Tibial artery (tissue), 4 donors: ENCODE measurements around the gene ADNP.

Experiments used
- DNase-seq, 2 donors: peaks; one replicate each; pipeline ENCODE4 v3.0.0-alpha.2; 2019
- H3K27ac ChIP-seq, 2 donors: fragments of 200-600 bp; sonication (generic) in 1 of 2; 1 replicate in 1 of 2; 2 replicates in 1 of 2; pipeline ENCODE4 v1.5.1; 2018 to 2019; ENCODE audit warnings: mild to moderate bottlenecking in 1 of 2
- H3K27me3 ChIP-seq, 2 donors: fragments of 200-600 bp; sonication (generic) in 1 of 2; one replicate each; pipeline versions ENCODE4 v1.5.1 to v1.6.0; 2016 to 2019
- H3K36me3 ChIP-seq, 3 donors: fragments of 200-600 bp; sonication (generic) in 2 of 3; one replicate each; pipeline ENCODE4 v1.5.1; 2016 to 2019; ENCODE audit warnings: mild to moderate bottlenecking in 2 of 3
- H3K4me1 ChIP-seq, 4 donors: fragments of 200-600 bp; sonication (generic) in 2 of 4; 1 replicate in 3 of 4; 2 replicates in 1 of 4; pipeline ENCODE4 v1.5.1; 2016 to 2019
- H3K4me3 ChIP-seq, 2 donors: fragments of 200-600 bp; sonication (generic) in 1 of 2; 1 replicate in 1 of 2; 2 replicates in 1 of 2; pipeline ENCODE4 v1.5.1; 2018 to 2019; ENCODE audit warnings: mild to moderate bottlenecking in 2 of 2
- H3K9me3 ChIP-seq, 3 donors: fragments of 200-600 bp; sonication (generic) in 1 of 3; one replicate each; pipeline ENCODE4 v1.5.1; 2016 to 2019
- intact Hi-C: fragments of 100-400 bp; cut with DNase I; formaldehyde crosslinking; loops from one replicate; pipeline ENCODE4 v1.15.0; 2023; ENCODE audit warnings: low total_unique reads
- TF ChIP-seq, protein P1 (sequence below), 2 experiments: fragments of 200-600 bp in 1 of 2; fragments of 450-650 bp in 1 of 2; IDR thresholded peaks; one replicate each; pipeline ENCODE4 v1.5.1; 2017 to 2019; ENCODE audit warnings: antibody characterized with exemption in 2 of 2, mild to moderate bottlenecking in 1 of 2, moderate library complexity in 1 of 2

Gene ADNP

DNA sequence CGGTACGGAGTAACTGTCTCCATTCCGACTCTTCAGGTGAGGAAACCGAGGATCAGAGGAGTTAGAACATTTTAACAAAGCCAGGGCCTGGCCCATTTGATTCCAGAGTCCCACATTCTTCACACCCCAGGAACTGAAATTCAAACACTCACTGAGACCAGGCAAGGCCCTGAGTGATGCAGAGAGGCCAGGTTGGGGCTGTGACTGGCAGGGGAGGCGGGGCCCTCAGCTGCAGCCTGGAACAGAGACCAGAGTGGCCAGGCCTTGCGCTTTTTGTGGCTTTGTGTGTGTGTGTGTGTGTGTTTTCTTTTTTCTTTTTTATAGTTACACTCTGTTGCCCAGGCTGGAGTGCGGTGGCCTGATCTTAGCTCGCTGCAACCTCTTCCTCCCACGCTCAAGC lies 79.2 kb downstream of the ADNP start:
- intact Hi-C loops: no loop called here
- TF ChIP-seq, protein P1, sequence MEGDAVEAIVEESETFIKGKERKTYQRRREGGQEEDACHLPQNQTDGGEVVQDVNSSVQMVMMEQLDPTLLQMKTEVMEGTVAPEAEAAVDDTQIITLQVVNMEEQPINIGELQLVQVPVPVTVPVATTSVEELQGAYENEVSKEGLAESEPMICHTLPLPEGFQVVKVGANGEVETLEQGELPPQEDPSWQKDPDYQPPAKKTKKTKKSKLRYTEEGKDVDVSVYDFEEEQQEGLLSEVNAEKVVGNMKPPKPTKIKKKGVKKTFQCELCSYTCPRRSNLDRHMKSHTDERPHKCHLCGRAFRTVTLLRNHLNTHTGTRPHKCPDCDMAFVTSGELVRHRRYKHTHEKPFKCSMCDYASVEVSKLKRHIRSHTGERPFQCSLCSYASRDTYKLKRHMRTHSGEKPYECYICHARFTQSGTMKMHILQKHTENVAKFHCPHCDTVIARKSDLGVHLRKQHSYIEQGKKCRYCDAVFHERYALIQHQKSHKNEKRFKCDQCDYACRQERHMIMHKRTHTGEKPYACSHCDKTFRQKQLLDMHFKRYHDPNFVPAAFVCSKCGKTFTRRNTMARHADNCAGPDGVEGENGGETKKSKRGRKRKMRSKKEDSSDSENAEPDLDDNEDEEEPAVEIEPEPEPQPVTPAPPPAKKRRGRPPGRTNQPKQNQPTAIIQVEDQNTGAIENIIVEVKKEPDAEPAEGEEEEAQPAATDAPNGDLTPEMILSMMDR (IDR thresholded peaks at IDR 0.05): no peak
- no peak for DNase-seq

DNA sequence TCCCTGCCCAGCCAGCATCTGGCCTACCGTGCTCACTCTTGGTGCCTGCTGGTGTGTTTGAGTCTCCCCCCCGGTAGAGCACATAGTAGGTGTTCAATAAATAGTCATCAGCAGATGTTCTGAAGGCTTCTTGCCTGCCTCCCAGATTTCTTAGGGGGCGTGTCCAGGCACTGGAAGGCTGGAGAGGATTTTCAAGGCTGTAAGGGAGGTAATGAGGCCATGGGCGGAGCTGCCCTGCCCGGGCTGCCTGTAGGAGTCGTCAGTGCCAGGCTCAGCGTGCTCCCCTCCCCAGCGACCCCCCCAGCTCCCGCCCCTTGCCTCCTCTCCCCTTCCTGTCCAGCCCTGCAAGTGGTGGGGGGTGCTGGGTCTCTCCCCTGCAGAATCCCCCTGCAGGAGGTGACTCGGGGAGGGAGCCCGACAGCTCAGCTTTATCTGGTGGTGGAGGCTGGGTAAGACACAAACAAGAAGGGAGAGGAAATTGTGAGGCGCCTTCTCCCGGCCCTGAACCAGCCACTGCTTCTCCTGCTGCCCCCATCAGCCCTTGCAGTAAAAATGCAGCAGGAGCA lies 80.4 kb downstream of the ADNP start:
- TF ChIP-seq, protein P1 (IDR thresholded peaks at IDR 0.05): no peak
- Histone ChIP-seq H3K4me1 (peaks cover 0 to 17% (median 15%) of the 10 kb centered on the region in 4 donors), H3K36me3 (no peaks in the 10 kb centered on the region), H3K4me3 (no peak overlapping the region), H3K27me3 (no peaks in the 10 kb centered on the region), H3K9me3 (no peaks in the 10 kb centered on the region), H3K27ac (no peak overlapping the region)
- intact Hi-C loops: no loop called here
- no peak for DNase-seq

More for the DNA sequence above, 79.2 kb downstream of the ADNP start:
- H3K36me3 ChIP-seq: no peaks in the 10 kb centered on the region
- H3K27me3 ChIP-seq: no peaks in the 10 kb centered on the region
- no peak overlapping the region for H3K4me3 ChIP-seq
- peaks cover 0 to 17% (median 15%) of the 10 kb centered on the region in 4 donors for H3K4me1 ChIP-seq
- no peaks in the 10 kb centered on the region for H3K9me3 ChIP-seq
- no peak overlapping the region for H3K27ac ChIP-seq

DNA sequence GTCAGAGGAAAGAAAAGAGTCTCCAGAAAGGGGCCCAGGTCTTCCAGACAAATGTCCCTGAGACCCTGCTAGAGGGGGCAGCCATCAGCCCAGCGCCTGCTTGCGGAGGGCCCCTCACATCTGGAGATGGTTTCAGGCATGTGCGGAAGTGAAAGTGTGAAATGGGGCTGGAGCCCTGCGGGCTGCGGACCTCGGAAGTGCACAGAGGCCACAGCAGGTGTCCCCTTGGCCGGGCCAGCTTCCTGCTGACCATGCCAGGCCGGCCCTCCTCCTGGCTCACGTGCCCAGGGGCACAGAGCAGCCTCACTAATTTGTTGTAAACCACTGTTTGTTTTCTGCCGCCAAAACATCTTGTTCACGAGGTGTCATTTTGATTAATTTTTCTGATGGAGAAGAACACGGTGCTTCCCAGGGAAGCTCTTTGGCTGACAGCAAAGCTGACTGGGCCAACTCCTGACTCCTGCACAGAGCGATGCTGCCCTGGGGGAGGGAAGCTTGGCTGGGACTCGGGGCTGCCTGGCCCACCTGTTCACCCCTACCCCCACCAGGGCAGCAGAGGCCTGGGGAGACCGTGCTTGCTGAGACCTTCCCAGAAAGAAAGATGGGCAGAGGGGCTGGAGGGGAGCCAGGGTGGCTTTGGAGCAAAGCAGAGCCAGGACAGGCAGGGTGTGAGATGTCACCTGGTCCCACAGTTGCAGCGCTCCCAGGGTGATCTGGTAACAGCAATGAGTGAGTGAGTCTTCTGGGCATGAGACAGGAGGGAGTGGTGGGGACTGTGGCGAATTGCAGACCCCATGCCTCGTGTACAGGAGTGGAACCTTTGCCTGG lies 82.2 kb downstream of the ADNP start:
- intact Hi-C loops: no loop called here
- Histone ChIP-seq H3K4me1 (peaks cover 0 to 30% (median 17%) of the 10 kb centered on the region in 4 donors), H3K9me3 (no peaks in the 10 kb centered on the region), H3K4me3 (peak overlapping the region; percentile 10 to 25), H3K27ac (peak overlapping the region; percentile 11 to 24), H3K27me3 (no peaks in the 10 kb centered on the region), H3K36me3 (no peaks in the 10 kb centered on the region)
- TF ChIP-seq, protein P1 (IDR thresholded peaks at IDR 0.05): no peak
- no peak for DNase-seq

DNA sequence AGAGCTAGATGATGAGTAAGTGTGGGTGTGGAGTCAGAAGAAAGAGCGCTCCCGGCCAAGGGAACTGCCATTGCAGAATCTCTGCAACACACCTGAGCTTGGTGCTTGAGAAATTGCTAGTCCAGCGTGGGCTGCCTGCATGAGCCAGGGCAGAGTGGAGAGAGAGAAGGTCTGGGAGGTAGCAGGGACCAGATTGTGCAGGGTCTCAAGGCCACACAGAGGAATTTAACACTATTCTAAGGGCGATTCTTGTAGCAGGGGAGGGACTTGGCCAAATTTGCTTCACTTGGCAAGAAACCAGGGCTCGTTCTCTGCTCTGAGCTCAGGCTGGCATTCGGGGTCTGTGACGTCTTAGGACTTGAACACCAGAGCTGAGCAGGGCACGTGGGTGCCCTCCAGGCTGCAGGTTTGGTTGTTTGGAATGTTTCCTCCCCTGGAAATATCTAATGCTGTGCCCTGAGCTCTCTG lies 82.9 kb downstream of the ADNP start:
- intact Hi-C loops: no loop called here
- Histone ChIP-seq H3K9me3 (no peaks in the 10 kb centered on the region), H3K27me3 (no peaks in the 10 kb centered on the region), H3K4me1 (peaks cover 0 to 30% (median 17%) of the 10 kb centered on the region in 4 donors), H3K27ac (peak overlapping the region; percentile 11 to 24), H3K4me3 (peak overlapping the region in 1 of 2 donors; percentile 25), H3K36me3 (peaks cover 0 to under 1% (median 0%) of the 10 kb centered on the region in 3 donors)
- DNase-seq: peak; percentile 31 to 80
- TF ChIP-seq, protein P1 (IDR thresholded peaks at IDR 0.05): no peak

DNA sequence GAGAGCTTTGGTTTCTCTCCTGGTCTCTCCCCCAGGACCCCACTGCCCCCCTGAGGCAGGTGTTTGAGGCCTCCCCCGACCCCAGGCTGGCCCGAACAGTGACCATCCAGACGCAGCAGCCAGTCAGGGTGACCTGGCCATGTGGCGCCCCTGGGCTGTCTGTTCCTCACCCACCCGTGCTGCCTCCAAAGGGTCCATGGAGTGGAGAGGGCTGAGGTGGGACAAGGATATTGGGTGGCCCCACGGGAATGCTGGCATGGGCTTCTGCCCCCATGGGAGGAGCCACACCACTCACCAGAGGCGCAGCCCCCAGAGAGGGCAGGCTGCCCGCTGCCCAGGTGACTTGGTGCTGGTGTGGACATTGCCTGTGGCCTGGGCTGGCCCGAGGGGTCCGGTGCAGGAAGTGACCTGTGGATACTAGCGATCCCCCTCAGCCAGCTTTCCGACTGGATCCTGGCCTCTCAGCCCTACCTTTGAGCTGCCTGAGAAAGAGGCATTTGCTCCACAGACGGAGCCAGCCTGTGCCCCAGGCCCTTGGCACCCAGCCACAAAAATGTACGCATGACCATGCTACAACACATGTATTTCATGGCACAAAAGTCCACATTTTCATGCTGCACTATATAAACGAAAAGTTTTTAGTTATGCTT lies 85.5 kb downstream of the ADNP start:
- TF ChIP-seq, protein P1 (IDR thresholded peaks at IDR 0.05): no peak
- peaks cover 0 to 5% (median 0%) of the 10 kb centered on the region in 3 donors for H3K36me3 ChIP-seq
- H3K4me3 ChIP-seq: no peak overlapping the region
- no peak for DNase-seq
- no peaks in the 10 kb centered on the region for H3K27me3 ChIP-seq
- H3K27ac ChIP-seq: no peak overlapping the region
- no peaks in the 10 kb centered on the region for H3K9me3 ChIP-seq
- H3K4me1 ChIP-seq: peaks cover 0 to 30% (median 17%) of the 10 kb centered on the region in 4 donors
- intact Hi-C loops: no loop called here
